K562 (cell line): ENCODE data around the gene NFS1. TPM values are rescaled to one million over a fixed set of nuclear protein-coding genes. Genes with fewer than 3 reads are reported as not detected.

ENCODE experiments used
- CCNT2 ChIP-seq: IDR thresholded peaks from 2 replicates; pipeline ENCODE4 v1.6.1; 2011; ENCODE audit warnings: borderline replicate concordance, low read depth, mild to moderate bottlenecking, moderate library complexity, mixed read lengths, low read length; ENCODE audit not compliant: insufficient read length; ENCODE audit errors: extremely low read depth
- ELF4 ChIP-seq: fragments of 450-650 bp; formaldehyde crosslinking; IDR thresholded peaks from 2 replicates; pipeline ENCODE4 v1.4.0; 2022; ENCODE audit warnings: missing genetic modification characterization
- EWSR1 ChIP-seq: fragments of 450-650 bp; IDR thresholded peaks from 2 replicates; pipeline ENCODE4 v1.6.1; 2018; ENCODE audit warnings: borderline replicate concordance, mild to moderate bottlenecking, low read depth, moderate library complexity; ENCODE audit not compliant: partially characterized antibody
- HNRNPUL1 ChIP-seq: fragments of 200-400 bp; formaldehyde crosslinking; IDR thresholded peaks from 2 replicates; pipeline ENCODE4 v1.6.1; 2017; ENCODE audit warnings: low read length
- KLF1 ChIP-seq: fragments of 450-650 bp; IDR thresholded peaks from 2 replicates; pipeline ENCODE4 v1.6.1; 2016; ENCODE audit warnings: missing genetic modification characterization, missing compliant biosample characterization
- MAFF ChIP-seq: IDR thresholded peaks from 2 replicates; pipeline ENCODE4 v1.6.1; 2012; ENCODE audit warnings: low read length, improper control_type of control experiment
- MCM3 ChIP-seq: fragments of 450-650 bp; IDR thresholded peaks from 2 replicates; pipeline ENCODE4 v1.6.1; 2016
- MTA3 ChIP-seq: fragments of 450-650 bp; formaldehyde crosslinking; IDR thresholded peaks from 2 replicates; pipeline ENCODE4 v1.6.1; 2017; ENCODE audit warnings: mild to moderate bottlenecking, borderline replicate concordance
- MYNN ChIP-seq, 2 experiments: sonication (generic); formaldehyde crosslinking in 1 of 2; IDR thresholded peaks; 2 replicates each; pipeline versions ENCODE4 v1.5.0 to v1.6.1; 2016 to 2020; ENCODE audit warnings: antibody characterized with exemption in 1 of 2, missing genetic modification reagents in 1 of 2
- NCOA1 ChIP-seq: fragments of 450-650 bp; IDR thresholded peaks from 2 replicates; pipeline ENCODE4 v1.6.1; 2016; ENCODE audit warnings: low read depth
- NFXL1 ChIP-seq: fragments of 450-650 bp; formaldehyde crosslinking; IDR thresholded peaks from 2 replicates; pipeline ENCODE4 v1.4.0; 2021; ENCODE audit warnings: mild to moderate bottlenecking
- PML ChIP-seq: IDR thresholded peaks from 2 replicates; pipeline ENCODE4 v1.6.1; 2012; ENCODE audit warnings: low read length, inconsistent platforms
- POLR2A ChIP-seq: fragments of 450-650 bp; conservative IDR thresholded peaks from 2 replicates; pipeline ENCODE4 v1.6.1; 2016
- POLR2AphosphoS2 ChIP-seq: IDR thresholded peaks from 2 replicates; pipeline ENCODE4 v1.6.1; 2012; ENCODE audit warnings: low read length, improper control_type of control experiment
- RBBP5 ChIP-seq: fragments of 200-600 bp; sonication (generic); IDR thresholded peaks from 2 replicates; pipeline ENCODE4 v1.6.1; 2012; ENCODE audit warnings: borderline replicate concordance, mild to moderate bottlenecking, low read length, control low read depth, inconsistent platforms; ENCODE audit not compliant: insufficient read depth, poor library complexity, severe bottlenecking
- SUPT5H ChIP-seq: fragments of 450-650 bp; IDR thresholded peaks from 2 replicates; pipeline ENCODE4 v1.6.1; 2016
- TBP ChIP-seq: optimal IDR thresholded peaks from 2 replicates; pipeline ENCODE3; 2011; ENCODE audit warnings: low read depth, low read length, improper control_type of control experiment
- THRAP3 ChIP-seq: fragments of 450-650 bp; IDR thresholded peaks from 2 replicates; pipeline ENCODE4 v1.6.1; 2016; ENCODE audit warnings: mild to moderate bottlenecking, inconsistent platforms, borderline replicate concordance
- ZBED1 ChIP-seq: IDR thresholded peaks from 2 replicates; pipeline ENCODE4 v1.6.1; 2014
- ZNF778 ChIP-seq: fragments of 450-650 bp; formaldehyde crosslinking; IDR thresholded peaks from 2 replicates; pipeline ENCODE4 v1.4.0; 2020; ENCODE audit warnings: mild to moderate bottlenecking, moderate library complexity
- polyA plus RNA-seq, 8 experiments: library from polyadenylated mRNA; depleted of rRNA in 4 of 8; stranded (reverse) in 5 of 8; unstranded in 3 of 8; fragments of >200 nt; fragmentation: Nextera tagmentation in 2 of 8; fragmentation: Illumina TruSeq in 1 of 8; extraction: Ambion mirVana in 2 of 8; extraction: Trizol in 1 of 8; gene quantifications; 2 replicates each; pipeline versions ENCODE4 v1.2.1 to v1.2.3, GENCODE V29; 2011 to 2014; ENCODE audit warnings: inconsistent platforms in 1 of 8, missing spikeins in 1 of 8
- total RNA-seq, 7 experiments: library from RNA; depleted of rRNA in 6 of 7; stranded (reverse); fragments of >200 nt in 6 of 7; fragmentation: Illumina TruSeq in 2 of 7; extraction: Trizol in 2 of 7; gene quantifications; 2 replicates each; pipeline versions ENCODE4 v1.2.1 to v1.2.3, GENCODE V29; 2011 to 2021; ENCODE audit warnings: low replicate concordance in 1 of 7
- TF ChIP-seq, protein P1 (sequence below): fragments of 250-450 bp; sonication (Bioruptor Pico); IDR thresholded peaks from 2 replicates; pipeline ENCODE4 v1.9.0; 2021; ENCODE audit warnings: mild to moderate bottlenecking, inconsistent platforms
- TF ChIP-seq, protein P2 (sequence below): fragments of 450-650 bp; conservative IDR thresholded peaks from 2 replicates; pipeline ENCODE4 v1.6.1; 2016; ENCODE audit warnings: missing genetic modification characterization, low read depth, mild to moderate bottlenecking, control low read depth, missing compliant biosample characterization
- TF ChIP-seq, protein P3 (sequence below): fragments of 450-650 bp; IDR thresholded peaks from 2 replicates; pipeline ENCODE4 v1.7.1; 2018; ENCODE audit warnings: mild to moderate bottlenecking, low read depth; ENCODE audit not compliant: partially characterized antibody

Gene NFS1
- total and polyA plus RNA-seq, 9 of the 15 experiments (the other 6 are each of a cell fraction or from before 2014, with no cell fraction given), result 11.5 to 84.8 (median 47.1) TPM

DNA sequence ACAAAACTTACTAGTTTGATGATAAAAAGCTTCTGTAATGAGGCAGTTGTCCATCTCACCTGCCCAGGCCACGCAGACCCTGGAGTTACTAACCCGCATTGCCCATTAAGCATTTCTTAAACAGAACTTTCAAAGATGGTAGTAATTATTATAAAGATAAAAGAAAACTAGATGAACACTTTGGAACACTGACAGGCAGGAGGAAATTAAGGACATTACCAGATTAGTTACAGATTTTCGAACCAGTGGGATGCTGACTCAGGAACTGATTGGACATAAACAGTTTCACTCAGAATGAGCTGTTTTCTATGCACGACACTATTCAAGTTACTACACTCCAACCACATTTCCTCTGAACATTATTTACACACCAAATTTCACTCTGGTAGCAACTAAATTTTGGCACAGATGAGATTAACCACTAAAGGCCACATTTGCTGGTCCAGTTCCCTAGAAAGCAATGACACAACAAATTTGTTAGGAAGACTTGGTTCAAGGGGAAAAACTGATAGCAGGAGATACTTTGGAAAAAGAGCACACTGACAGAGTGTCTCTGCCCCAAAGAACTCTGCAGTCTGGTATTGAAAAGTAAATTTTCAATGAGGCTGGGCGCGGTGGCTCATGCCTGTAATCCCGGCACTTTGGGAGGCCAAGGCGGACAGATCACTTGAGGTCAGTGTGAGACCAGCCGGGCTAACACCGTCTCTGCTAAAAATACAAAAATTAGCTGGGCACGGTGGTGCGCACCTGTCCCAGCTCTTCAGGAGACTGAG lies 3.1 kb upstream of the NFS1 start (continued):
- TF ChIP-seq, protein P1, sequence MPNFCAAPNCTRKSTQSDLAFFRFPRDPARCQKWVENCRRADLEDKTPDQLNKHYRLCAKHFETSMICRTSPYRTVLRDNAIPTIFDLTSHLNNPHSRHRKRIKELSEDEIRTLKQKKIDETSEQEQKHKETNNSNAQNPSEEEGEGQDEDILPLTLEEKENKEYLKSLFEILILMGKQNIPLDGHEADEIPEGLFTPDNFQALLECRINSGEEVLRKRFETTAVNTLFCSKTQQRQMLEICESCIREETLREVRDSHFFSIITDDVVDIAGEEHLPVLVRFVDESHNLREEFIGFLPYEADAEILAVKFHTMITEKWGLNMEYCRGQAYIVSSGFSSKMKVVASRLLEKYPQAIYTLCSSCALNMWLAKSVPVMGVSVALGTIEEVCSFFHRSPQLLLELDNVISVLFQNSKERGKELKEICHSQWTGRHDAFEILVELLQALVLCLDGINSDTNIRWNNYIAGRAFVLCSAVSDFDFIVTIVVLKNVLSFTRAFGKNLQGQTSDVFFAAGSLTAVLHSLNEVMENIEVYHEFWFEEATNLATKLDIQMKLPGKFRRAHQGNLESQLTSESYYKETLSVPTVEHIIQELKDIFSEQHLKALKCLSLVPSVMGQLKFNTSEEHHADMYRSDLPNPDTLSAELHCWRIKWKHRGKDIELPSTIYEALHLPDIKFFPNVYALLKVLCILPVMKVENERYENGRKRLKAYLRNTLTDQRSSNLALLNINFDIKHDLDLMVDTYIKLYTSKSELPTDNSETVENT (CRISPR knock-in tag), result 0 out of 2 replicates have a peak, but pooled peaks have one; percentile 10
- TF ChIP-seq POLR2A (peak; percentile 71), EWSR1 (no peak), RBBP5 (no peak), KLF1 (tag) (no peak), POLR2AphosphoS2 (peak; percentile 71; the same call in 1 of the 2 replicates), MYNN (IDR thresholded peaks at IDR 0.05) (0 out of 2 replicates have a peak, but pooled peaks have one; percentile 10), MYNN (CRISPR knock-in tag; IDR thresholded peaks at IDR 0.05) (no peak), NCOA1 (no peak), MCM3 (no peak), THRAP3 (peak; percentile 30; the same call in 1 of the 2 replicates), ZBED1 (no peak), ZNF778 (no peak), SUPT5H (peak; percentile 75), TBP (no peak), ELF4 (CRISPR knock-in tag) (0 out of 2 replicates have a peak, but pooled peaks have one; percentile 32), CCNT2 (no peak), NFXL1 (CRISPR knock-in tag) (no peak), HNRNPUL1 (0 out of 2 replicates have a peak, but pooled peaks have one; percentile 15), MTA3 (no peak), MAFF (peak; percentile 31; the same call in 1 of the 2 replicates), PML (peak; percentile 12)
- TF ChIP-seq, protein P2, sequence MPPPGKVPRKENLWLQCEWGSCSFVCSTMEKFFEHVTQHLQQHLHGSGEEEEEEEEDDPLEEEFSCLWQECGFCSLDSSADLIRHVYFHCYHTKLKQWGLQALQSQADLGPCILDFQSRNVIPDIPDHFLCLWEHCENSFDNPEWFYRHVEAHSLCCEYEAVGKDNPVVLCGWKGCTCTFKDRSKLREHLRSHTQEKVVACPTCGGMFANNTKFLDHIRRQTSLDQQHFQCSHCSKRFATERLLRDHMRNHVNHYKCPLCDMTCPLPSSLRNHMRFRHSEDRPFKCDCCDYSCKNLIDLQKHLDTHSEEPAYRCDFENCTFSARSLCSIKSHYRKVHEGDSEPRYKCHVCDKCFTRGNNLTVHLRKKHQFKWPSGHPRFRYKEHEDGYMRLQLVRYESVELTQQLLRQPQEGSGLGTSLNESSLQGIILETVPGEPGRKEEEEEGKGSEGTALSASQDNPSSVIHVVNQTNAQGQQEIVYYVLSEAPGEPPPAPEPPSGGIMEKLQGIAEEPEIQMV, result no peak
- TF ChIP-seq, protein P3, sequence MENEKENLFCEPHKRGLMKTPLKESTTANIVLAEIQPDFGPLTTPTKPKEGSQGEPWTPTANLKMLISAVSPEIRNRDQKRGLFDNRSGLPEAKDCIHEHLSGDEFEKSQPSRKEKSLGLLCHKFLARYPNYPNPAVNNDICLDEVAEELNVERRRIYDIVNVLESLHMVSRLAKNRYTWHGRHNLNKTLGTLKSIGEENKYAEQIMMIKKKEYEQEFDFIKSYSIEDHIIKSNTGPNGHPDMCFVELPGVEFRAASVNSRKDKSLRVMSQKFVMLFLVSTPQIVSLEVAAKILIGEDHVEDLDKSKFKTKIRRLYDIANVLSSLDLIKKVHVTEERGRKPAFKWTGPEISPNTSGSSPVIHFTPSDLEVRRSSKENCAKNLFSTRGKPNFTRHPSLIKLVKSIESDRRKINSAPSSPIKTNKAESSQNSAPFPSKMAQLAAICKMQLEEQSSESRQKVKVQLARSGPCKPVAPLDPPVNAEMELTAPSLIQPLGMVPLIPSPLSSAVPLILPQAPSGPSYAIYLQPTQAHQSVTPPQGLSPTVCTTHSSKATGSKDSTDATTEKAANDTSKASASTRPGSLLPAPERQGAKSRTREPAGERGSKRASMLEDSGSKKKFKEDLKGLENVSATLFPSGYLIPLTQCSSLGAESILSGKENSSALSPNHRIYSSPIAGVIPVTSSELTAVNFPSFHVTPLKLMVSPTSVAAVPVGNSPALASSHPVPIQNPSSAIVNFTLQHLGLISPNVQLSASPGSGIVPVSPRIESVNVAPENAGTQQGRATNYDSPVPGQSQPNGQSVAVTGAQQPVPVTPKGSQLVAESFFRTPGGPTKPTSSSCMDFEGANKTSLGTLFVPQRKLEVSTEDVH, result peak; percentile 19
